ENCODE measurements around the gene TRIM32.

The TRIM32 gene

GRCh38 chr9:116687074-116687753 is at the start of gene TRIM32:
TRIM32 (plus strand) TSS chr9:116687305; CDS start chr9:116697743, 10,438 bp downstream.
- Histone ChIP-seq H3K4me3 (ENCODE audit: low read depth, low read length) (peak within 1 kb of the TSS; percentile 82), H3K27ac (ENCODE audit: extremely low read depth, low read depth, low read length) (peak within 1 kb of the TSS; percentile 46; the same call in 1 of the 2 replicates), H3K36me3 (ENCODE audit: control insufficient read depth in 2 of 2, insufficient read depth in 1 of 2, low read length in 2 of 2) (no peaks in the 10 kb centered on the region), H3K9me3 (ENCODE audit: control insufficient read depth, insufficient read depth, low read depth, low read length) (no peaks in the 10 kb centered on the region), H3K4me1 (ENCODE audit: control insufficient read depth, insufficient read depth, low read length) (peaks cover 2% of the 10 kb centered on the region; the same call in 1 of the 2 replicates)
- ChIA-PET POLR2A (interaction anchor here (0.6 to 1.5 kb wide), 8 partner anchors 8 to 1853 kb away, joined by 3 to 11 read pairs (median 3); partner anchors contain the start of gene PAPPA), CTCF (interaction anchor here (0.5 to 1.7 kb wide), 2 partner anchors 11 to 173 kb away, joined by 3 to 4 read pairs; no protein-coding TSS in a partner anchor)
- TF ChIP-seq ZNF423 (tag by site-specific recombination; IDR thresholded peaks at IDR 0.05) (peak; percentile 67; the same call in 1 of the 2 replicates), HIC1 (tag by site-specific recombination; IDR thresholded peaks at IDR 0.05) (0 out of 2 replicates have a peak, but pooled peaks have one; percentile 48), ZNF239 (tag by site-specific recombination; IDR thresholded peaks at IDR 0.05) (no peak), SP7 (tag by site-specific recombination; IDR thresholded peaks at IDR 0.05) (0 out of 2 replicates have a peak, but pooled peaks have one; percentile 38), ZNF155 (tag by site-specific recombination; IDR thresholded peaks at IDR 0.05) (no peak), ZNF280D (tag by site-specific recombination; IDR thresholded peaks at IDR 0.05) (no peak), ZNF692 (tag by site-specific recombination; IDR thresholded peaks at IDR 0.05) (0 out of 2 replicates have a peak, but pooled peaks have one; percentile 10), ZNF335 (tag by site-specific recombination; conservative IDR thresholded peaks at IDR 0.05) (peak; percentile 30; the same call in 1 of the 2 replicates), ZNF211 (tag by site-specific recombination; IDR thresholded peaks at IDR 0.05; ENCODE audit: low read depth) (no peak), ZNF174 (tag by site-specific recombination; IDR thresholded peaks at IDR 0.05) (no peak), ZNF473 (tag by site-specific recombination; IDR thresholded peaks at IDR 0.05) (no peak), ZNF555 (tag by site-specific recombination; conservative IDR thresholded peaks at IDR 0.05) (no peak), ZNF521 (tag by site-specific recombination; IDR thresholded peaks at IDR 0.05) (no peak)
- TF ChIP-seq, protein P1, sequence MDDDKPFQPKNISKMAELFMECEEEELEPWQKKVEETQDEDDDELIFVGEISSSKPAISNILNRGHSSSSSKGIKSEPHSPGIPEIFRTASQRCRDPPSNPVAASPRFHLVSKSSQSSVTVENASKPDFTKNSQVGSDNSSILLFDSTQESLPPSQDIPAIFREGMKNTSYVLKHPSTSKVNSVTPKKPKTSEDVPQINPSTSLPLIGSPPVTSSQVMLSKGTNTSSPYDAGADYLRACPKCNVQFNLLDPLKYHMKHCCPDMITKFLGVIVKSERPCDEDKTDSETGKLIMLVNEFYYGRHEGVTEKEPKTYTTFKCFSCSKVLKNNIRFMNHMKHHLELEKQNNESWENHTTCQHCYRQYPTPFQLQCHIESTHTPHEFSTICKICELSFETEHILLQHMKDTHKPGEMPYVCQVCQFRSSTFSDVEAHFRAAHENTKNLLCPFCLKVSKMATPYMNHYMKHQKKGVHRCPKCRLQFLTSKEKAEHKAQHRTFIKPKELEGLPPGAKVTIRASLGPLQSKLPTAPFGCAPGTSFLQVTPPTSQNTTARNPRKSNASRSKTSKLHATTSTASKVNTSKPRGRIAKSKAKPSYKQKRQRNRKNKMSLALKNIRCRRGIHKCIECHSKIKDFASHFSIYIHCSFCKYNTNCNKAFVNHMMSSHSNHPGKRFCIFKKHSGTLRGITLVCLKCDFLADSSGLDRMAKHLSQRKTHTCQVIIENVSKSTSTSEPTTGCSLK (tag by site-specific recombination; IDR thresholded peaks at IDR 0.05): no peak
- TF ChIP-seq, protein P2, sequence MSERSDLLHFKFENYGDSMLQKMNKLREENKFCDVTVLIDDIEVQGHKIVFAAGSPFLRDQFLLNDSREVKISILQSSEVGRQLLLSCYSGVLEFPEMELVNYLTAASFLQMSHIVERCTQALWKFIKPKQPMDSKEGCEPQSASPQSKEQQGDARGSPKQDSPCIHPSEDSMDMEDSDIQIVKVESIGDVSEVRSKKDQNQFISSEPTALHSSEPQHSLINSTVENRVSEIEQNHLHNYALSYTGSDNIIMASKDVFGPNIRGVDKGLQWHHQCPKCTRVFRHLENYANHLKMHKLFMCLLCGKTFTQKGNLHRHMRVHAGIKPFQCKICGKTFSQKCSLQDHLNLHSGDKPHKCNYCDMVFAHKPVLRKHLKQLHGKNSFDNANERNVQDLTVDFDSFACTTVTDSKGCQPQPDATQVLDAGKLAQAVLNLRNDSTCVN (tag by site-specific recombination; optimal IDR thresholded peaks at IDR 0.05): peak; percentile 50
- TF ChIP-seq, protein P3, sequence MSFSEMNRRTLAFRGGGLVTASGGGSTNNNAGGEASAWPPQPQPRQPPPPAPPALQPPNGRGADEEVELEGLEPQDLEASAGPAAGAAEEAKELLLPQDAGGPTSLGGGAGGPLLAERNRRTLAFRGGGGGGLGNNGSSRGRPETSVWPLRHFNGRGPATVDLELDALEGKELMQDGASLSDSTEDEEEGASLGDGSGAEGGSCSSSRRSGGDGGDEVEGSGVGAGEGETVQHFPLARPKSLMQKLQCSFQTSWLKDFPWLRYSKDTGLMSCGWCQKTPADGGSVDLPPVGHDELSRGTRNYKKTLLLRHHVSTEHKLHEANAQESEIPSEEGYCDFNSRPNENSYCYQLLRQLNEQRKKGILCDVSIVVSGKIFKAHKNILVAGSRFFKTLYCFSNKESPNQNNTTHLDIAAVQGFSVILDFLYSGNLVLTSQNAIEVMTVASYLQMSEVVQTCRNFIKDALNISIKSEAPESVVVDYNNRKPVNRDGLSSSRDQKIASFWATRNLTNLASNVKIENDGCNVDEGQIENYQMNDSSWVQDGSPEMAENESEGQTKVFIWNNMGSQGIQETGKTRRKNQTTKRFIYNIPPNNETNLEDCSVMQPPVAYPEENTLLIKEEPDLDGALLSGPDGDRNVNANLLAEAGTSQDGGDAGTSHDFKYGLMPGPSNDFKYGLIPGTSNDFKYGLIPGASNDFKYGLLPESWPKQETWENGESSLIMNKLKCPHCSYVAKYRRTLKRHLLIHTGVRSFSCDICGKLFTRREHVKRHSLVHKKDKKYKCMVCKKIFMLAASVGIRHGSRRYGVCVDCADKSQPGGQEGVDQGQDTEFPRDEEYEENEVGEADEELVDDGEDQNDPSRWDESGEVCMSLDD (tag by site-specific recombination; IDR thresholded peaks at IDR 0.05): 0 out of 2 replicates have a peak, but pooled peaks have one; percentile 16
- TF ChIP-seq, protein P4, sequence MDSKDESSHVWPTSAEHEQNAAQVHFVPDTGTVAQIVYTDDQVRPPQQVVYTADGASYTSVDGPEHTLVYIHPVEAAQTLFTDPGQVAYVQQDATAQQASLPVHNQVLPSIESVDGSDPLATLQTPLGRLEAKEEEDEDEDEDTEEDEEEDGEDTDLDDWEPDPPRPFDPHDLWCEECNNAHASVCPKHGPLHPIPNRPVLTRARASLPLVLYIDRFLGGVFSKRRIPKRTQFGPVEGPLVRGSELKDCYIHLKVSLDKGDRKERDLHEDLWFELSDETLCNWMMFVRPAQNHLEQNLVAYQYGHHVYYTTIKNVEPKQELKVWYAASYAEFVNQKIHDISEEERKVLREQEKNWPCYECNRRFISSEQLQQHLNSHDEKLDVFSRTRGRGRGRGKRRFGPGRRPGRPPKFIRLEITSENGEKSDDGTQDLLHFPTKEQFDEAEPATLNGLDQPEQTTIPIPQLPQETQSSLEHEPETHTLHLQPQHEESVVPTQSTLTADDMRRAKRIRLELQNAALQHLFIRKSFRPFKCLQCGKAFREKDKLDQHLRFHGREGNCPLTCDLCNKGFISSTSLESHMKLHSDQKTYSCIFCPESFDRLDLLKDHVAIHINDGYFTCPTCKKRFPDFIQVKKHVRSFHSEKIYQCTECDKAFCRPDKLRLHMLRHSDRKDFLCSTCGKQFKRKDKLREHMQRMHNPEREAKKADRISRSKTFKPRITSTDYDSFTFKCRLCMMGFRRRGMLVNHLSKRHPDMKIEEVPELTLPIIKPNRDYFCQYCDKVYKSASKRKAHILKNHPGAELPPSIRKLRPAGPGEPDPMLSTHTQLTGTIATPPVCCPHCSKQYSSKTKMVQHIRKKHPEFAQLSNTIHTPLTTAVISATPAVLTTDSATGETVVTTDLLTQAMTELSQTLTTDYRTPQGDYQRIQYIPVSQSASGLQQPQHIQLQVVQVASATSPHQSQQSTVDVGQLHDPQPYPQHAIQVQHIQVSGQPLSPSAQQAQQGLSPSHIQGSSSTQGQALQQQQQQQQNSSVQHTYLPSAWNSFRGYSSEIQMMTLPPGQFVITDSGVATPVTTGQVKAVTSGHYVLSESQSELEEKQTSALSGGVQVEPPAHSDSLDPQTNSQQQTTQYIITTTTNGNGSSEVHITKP (tag by site-specific recombination; IDR thresholded peaks at IDR 0.05): peak; percentile 56

Data from HEK293 (cell line).